G401.6 (cell line): ENCODE results near the gene TRDMT1.
"Not testable (repeated sequence)": the region's sequence is repeated elsewhere in the genome, so short reads cannot be mapped to it uniquely, and the experiment has no call there.

Source experiments
- FAIRE-seq: peaks from 2 replicates; lab custom pipeline; 2012; peaks lifted over from hg19 to GRCh38; lab: Jason Lieb, UNC

TRDMT1 gene

DNA sequence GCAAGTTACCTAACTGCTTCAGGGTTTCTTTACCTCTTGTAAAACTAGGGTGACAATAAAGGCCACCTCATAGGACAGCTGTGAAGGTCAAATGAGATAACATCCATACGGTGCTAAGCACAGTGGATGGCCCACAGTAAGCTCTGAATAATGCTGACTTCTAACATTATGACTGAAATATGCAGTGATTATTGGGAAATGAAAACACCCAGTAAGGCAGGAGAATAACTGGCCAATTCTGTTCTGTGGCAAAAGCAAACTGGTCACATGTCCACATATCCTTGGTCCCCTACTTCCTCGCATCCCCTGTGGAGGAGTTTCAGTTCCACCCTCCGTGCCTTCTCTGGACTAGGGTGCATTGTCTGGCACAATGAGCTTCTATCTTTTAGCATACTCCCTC is 73.2 kb downstream of the TRDMT1 start:
- no peak for FAIRE-seq

GRCh38 chr10:17126327-17126726 is 75.1 kb downstream of the TRDMT1 start:
- no peak for FAIRE-seq

DNA sequence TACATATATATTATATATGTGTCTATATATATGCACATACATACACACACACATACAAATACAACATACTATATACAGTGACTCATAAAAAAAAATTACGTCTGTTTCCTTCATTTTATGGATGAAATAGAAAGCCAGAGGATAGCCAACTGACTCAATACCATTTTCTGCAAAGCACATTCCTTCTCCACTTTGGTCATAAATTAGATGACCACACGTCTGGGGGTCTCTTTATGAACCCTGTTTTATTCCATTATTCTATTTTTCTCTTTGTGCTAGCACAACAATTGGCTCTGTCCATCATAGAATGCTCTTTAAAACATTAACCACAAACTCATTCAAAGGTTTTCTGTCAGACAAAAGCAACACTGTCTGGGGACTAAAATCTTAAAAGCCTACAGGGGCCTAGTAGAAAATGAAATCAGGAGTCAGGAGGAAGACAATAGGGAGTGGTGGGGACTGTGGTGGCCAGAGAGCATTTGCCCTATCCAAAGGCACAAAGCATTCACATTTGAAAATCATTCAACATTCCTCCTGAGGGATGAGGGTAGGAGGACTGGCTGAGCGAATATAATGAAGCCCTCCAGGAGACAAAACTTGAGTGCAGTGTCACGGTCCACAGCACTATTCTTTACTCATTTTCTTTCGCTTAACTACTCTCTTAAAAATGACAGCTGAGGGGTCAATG is 76.1 kb downstream of the TRDMT1 start:
- no peak for FAIRE-seq

GRCh38 chr10:17123961-17124360 is 77.5 kb downstream of the TRDMT1 start:
- no peak for FAIRE-seq

- no peak for FAIRE-seq
These were observed 78.5 kb downstream of the TRDMT1 start for GRCh38 chr10:17122726-17123661.

GRCh38 chr10:17122052-17122451 is 79.4 kb downstream of the TRDMT1 start:
- FAIRE-seq, result no peak

- FAIRE-seq, result no peak
These were observed 80.8 kb downstream of the TRDMT1 start for GRCh38 chr10:17120694-17121093.

- FAIRE-seq, result no peak
These were observed 81.6 kb downstream of the TRDMT1 start for GRCh38 chr10:17119845-17120244.

GRCh38 chr10:17116193-17116592 is 85.3 kb downstream of the TRDMT1 start:
- no peak for FAIRE-seq

DNA sequence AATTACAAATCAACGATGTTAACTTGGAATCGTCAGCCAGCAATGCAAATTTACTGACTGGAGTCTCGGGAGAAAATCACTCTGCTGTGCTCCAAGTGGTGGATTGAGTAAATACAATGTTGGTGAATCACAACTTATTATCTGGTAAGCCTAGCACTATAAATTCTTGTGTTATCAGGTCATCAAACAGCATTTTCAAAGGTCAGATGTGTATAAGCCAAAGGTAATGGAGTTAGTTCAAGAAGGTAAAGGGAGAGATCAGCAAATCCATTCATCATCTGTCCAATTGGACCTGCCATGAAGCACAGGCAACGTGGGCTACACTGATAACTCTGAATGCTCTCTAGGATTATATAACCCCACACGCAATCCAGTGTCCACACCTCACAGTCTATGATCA is 85.8 kb downstream of the TRDMT1 start:
- no peak for FAIRE-seq

DNA sequence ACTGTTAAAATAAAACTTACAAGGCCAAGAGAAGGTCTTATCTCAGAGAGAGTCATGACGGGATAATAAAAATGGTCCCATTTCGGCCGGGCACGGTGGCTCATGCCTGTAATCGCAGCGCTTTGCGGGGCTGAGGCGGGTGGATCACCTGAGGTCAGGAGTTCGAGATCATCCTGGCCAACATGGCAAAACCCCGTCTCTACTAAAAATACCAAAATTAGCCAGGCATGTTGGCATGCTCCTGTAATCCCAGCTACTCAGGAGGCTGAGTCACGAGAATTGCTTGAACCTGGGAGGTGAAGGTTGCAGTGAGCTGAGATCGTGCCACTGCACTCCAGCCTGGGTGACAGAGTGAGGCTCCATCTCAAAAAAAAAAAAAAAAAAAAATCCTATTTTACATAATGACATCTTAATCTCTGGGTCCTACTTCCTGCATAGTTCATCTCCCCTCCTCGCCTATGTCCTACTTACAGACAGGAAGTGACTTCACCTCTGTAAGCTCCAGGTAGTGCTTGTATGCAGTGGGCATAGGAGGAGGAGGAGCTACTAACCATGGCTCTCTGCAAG is 86.5 kb downstream of the TRDMT1 start:
- not testable (repeated sequence) for FAIRE-seq

DNA sequence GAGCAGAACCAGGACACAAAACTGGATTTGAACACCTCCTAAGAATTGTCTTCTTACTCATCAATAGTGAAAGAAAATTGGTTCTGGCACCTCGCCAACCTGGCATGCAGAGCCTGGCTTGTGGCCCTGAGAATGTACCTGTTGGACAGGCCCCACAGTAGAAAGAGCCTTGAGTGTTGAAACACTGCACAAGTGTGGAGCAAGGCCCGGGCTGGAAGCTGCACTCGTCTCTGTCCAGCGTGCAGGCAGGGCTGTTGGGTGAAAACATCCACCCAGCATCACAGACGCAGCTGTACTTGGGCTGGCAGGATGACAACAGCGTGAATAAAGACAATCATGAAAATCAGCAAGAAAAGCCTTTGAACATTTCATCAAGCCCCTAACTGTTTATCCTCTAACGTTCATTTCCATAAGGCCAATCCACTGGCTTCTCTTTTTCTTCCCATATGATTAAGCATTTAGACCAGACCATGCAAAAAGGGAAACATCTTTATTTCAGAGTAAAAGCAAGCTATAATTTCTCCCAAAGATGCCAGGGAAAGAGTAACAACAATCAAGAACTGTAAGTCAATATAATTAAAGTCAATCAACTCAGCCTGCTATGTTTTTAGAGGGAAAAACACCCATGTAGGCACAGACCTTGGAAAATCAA is 87.5 kb downstream of the TRDMT1 start:
- FAIRE-seq, result no peak

GRCh38 chr10:17113346-17113745 is 88.1 kb downstream of the TRDMT1 start:
- FAIRE-seq, result no peak

DNA sequence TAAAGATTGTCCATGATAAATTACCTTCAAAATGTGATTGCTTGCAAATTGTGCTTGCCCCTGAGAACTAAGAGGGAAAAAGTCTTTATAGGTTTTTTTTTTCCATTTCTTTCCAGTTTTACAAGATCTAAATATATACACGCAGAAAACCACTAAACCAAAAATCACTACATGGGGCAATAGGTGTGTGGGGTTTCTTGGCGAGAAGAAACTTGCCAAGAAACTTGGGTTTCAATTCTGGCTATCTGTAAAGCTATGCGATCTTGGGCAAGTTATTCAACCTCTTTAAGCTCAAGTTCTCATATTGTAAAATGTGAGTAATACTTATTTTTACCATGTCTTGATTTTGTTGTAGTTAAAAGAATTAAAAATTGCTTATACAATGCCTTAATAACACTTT is 88.9 kb downstream of the TRDMT1 start:
- no peak for FAIRE-seq

DNA sequence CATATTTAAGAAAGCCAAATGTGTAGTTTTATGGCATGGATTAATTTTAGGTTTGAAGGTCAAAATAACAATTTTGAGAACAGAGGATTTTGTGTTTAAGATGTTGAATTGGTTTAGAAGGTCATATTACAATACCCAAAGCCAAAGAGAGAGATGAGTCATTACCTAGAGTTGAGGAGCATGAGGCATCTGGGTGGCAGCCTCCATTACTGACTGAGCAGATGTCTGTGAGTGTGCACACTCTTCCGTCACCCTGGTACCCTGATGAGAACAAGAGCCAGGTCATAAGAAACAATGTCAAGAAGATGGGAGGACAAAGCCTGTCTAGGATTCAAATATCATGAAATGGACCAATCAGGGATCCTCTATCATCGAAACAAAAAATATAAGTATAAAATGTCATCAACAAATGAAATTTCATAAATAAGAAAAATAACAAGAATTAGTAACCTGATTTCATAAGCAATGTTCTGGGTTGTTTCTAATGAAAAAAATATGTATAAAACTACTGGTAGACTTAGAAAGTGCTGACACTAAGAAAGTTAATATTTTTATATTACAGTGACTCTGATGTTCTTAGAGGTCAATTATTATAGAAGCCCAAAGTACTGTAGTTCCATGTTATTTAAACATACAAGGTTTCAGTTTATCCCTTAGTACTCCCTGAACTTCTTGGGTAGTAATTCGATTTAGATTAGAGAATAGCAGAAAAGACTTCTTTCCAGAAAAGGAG is 91.8 kb downstream of the TRDMT1 start:
- FAIRE-seq, result no peak

DNA sequence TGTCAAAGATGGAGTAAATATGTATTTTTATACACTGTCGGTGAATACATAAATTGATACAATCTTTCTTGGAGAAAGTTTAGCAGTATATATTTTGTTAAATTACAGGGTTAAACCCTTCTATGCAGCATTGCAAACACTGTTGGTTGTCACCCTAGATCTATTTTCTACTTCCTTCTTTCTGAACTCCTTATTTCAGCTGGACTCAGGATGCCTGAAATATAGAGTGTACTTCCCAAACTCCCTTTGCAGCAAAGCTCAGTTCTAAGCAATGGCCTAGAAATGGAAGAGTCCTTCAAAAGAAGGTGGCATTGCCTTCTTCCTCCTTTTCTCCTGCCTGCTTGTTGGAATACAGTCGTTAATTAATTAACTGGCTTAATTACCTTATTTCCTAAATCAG is 92.4 kb downstream of the TRDMT1 start:
- no peak for FAIRE-seq

DNA sequence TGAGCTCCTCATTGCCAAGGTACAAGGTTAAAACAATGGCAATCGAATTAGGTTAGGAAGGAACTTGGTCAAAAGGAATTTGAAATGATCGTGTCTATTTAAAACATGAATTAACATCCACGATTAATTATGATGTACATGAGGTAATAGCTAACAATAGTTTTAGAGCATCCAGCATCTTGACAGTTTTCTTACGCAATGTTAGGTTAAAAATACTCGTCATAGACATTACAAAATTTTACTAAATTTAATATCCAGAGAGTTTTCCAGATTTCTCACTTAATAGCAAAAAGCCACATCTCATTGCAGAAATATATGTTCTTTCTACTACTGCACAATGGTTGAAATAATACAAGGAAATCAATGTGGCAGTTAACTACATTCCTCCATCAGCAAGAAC is 94.5 kb downstream of the TRDMT1 start:
- no peak for FAIRE-seq

DNA sequence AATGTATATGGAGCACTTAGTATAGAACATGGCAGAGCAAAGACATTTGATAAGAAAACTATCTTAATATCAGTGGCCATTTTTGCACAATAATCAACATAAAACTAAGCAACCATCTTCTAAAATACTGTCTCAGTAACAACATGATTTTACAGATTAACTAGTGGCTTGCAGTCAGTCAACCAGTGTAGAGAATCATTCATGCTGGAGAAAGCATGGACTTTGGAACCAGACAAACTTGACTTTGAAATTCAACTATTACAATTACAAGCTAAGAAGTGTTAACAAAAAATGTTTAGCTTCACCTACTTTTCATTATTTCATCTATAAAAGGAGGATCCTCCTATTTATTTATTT is 99.6 kb downstream of the TRDMT1 start:
- no peak for FAIRE-seq

- FAIRE-seq, result no peak
These were observed 100.1 kb downstream of the TRDMT1 start for GRCh38 chr10:17101257-17101909.

GRCh38 chr10:17100586-17100985 is 100.9 kb downstream of the TRDMT1 start:
- FAIRE-seq, result no peak

DNA sequence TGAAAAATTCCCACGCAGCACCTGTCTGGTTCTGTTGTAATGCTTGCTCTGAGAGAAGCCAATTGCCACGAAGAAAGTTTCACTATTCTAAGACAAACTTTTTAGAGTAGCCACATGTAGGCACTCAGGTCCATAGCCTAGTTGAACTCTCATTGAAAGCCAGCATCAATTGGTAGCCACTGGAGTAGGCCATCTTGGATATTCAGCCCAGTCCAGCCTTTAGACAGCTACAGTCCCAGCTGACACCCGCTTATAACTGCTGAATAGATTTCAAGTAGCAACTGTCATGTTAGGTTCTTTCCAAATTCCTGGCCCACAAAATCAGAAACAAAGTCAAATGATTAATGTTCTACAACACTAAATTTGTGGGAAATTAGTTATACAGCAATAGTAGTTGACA is 103.5 kb downstream of the TRDMT1 start:
- no peak for FAIRE-seq
